K562 (cell line): ENCODE measurements around the gene CTNNBL1. TPM values are rescaled to one million over a fixed set of nuclear protein-coding genes. Genes with fewer than 3 reads are reported as not detected.

Source experiments
- ARID1B ChIP-seq: fragments of 450-650 bp; IDR thresholded peaks from 2 replicates; pipeline ENCODE4 v1.6.1; 2016; ENCODE audit warnings: antibody characterized with exemption, mild to moderate bottlenecking, inconsistent platforms
- CBX2 ChIP-seq: fragments of 200-600 bp; sonication (generic); IDR thresholded peaks from one replicate; pipeline ENCODE4 v1.6.1; 2012; ENCODE audit warnings: mild to moderate bottlenecking, low read length, inconsistent platforms; ENCODE audit not compliant: insufficient read depth, poor library complexity, severe bottlenecking
- ETS2 ChIP-seq: IDR thresholded peaks from 2 replicates; pipeline ENCODE4 v1.6.1; 2016; ENCODE audit warnings: borderline replicate concordance, missing genetic modification characterization, mild to moderate bottlenecking, moderate library complexity, missing compliant biosample characterization; ENCODE audit not compliant: poor library complexity, severe bottlenecking
- HDAC6 ChIP-seq: IDR thresholded peaks from 2 replicates; pipeline ENCODE4 v1.6.1; 2012; ENCODE audit warnings: low read depth, mild to moderate bottlenecking, control low read depth, inconsistent platforms, low read length, moderate library complexity
- KDM2B ChIP-seq: fragments of 250-450 bp; sonication (Bioruptor Pico); IDR thresholded peaks from 2 replicates; pipeline ENCODE4 v1.8.0; 2021; ENCODE audit warnings: mild to moderate bottlenecking, moderate library complexity
- MXI1 ChIP-seq: IDR thresholded peaks from 2 replicates; pipeline ENCODE4 v1.6.1; 2011; ENCODE audit warnings: low read depth, mild to moderate bottlenecking, improper control_type of control experiment, low read length
- NFXL1 ChIP-seq: fragments of 450-650 bp; formaldehyde crosslinking; IDR thresholded peaks from 2 replicates; pipeline ENCODE4 v1.4.0; 2021; ENCODE audit warnings: mild to moderate bottlenecking
- POLR3A ChIP-seq: IDR thresholded peaks from 2 replicates; pipeline ENCODE4 v1.6.1; 2011; ENCODE audit warnings: borderline replicate concordance, mild to moderate bottlenecking, moderate library complexity; ENCODE audit not compliant: insufficient read length, insufficient read depth; ENCODE audit errors: extremely low read depth
- PRMT5 ChIP-seq: sonication (generic); formaldehyde crosslinking; IDR thresholded peaks from 2 replicates; pipeline ENCODE4 v1.5.0; 2020; ENCODE audit warnings: missing genetic modification reagents
- SAP30 ChIP-seq: fragments of 200-600 bp; sonication (generic); IDR thresholded peaks from 2 replicates; pipeline ENCODE4 v1.6.1; 2012; ENCODE audit warnings: borderline replicate concordance, low read depth, mild to moderate bottlenecking, moderate library complexity, low read length, control low read depth, inconsistent platforms; ENCODE audit not compliant: insufficient read depth, poor library complexity, severe bottlenecking
- TAF1 ChIP-seq: IDR thresholded peaks from 2 replicates; pipeline ENCODE4 v1.6.1; 2011; ENCODE audit warnings: mild to moderate bottlenecking, low read length, moderate library complexity; ENCODE audit not compliant: insufficient read depth, control insufficient read depth, severe bottlenecking; ENCODE audit errors: extremely low read depth
- ZNF253 ChIP-seq: fragments of 250-450 bp; sonication (Bioruptor Pico); conservative IDR thresholded peaks from 2 replicates; pipeline ENCODE4 v1.6.1; 2021; ENCODE audit warnings: mild to moderate bottlenecking
- ZNF408 ChIP-seq: fragments of 250-450 bp; sonication (Bioruptor Pico); IDR thresholded peaks from 2 replicates; pipeline ENCODE4 v1.4.0; 2020; ENCODE audit warnings: low read depth, mild to moderate bottlenecking, moderate library complexity
- polyA plus RNA-seq, 8 experiments: library from polyadenylated mRNA; depleted of rRNA in 4 of 8; stranded (reverse) in 5 of 8; unstranded in 3 of 8; fragments of >200 nt; fragmentation: Nextera tagmentation in 2 of 8; fragmentation: Illumina TruSeq in 1 of 8; extraction: Ambion mirVana in 2 of 8; extraction: Trizol in 1 of 8; gene quantifications; 2 replicates each; pipeline versions ENCODE4 v1.2.1 to v1.2.3, GENCODE V29; 2011 to 2014; ENCODE audit warnings: inconsistent platforms in 1 of 8, missing spikeins in 1 of 8
- total RNA-seq, 7 experiments: library from RNA; depleted of rRNA in 6 of 7; stranded (reverse); fragments of >200 nt in 6 of 7; fragmentation: Illumina TruSeq in 2 of 7; extraction: Trizol in 2 of 7; gene quantifications; 2 replicates each; pipeline versions ENCODE4 v1.2.1 to v1.2.3, GENCODE V29; 2011 to 2021; ENCODE audit warnings: low replicate concordance in 1 of 7
- TF ChIP-seq, protein P1 (sequence below), 2 experiments: fragments of 150-350 bp in 1 of 2; IDR thresholded peaks; 2 replicates each; pipeline ENCODE4 v1.6.1; 2012 to 2016; ENCODE audit warnings: low read depth in 2 of 2, low read length in 2 of 2, mild to moderate bottlenecking in 1 of 2, moderate library complexity in 1 of 2
- TF ChIP-seq, protein P2 (sequence below): fragments of 250-450 bp; sonication (Bioruptor Pico); IDR thresholded peaks from 2 replicates; pipeline ENCODE4 v1.9.0; 2021; ENCODE audit warnings: mild to moderate bottlenecking
- TF ChIP-seq, protein P3 (sequence below): fragments of 450-650 bp; IDR thresholded peaks from 2 replicates; pipeline ENCODE4 v1.6.1; 2018; ENCODE audit not compliant: partially characterized antibody
- TF ChIP-seq, protein P4 (sequence below): fragments of 450-650 bp; formaldehyde crosslinking; conservative IDR thresholded peaks from 2 replicates; pipeline ENCODE4 v1.4.0; 2022; ENCODE audit warnings: mild to moderate bottlenecking, missing genetic modification characterization

The CTNNBL1 gene
- total and polyA plus RNA-seq, 9 of the 15 experiments (the other 6 are each of a cell fraction or from before 2014, with no cell fraction given), result 32.4 to 85.6 (median 43.6) TPM

DNA sequence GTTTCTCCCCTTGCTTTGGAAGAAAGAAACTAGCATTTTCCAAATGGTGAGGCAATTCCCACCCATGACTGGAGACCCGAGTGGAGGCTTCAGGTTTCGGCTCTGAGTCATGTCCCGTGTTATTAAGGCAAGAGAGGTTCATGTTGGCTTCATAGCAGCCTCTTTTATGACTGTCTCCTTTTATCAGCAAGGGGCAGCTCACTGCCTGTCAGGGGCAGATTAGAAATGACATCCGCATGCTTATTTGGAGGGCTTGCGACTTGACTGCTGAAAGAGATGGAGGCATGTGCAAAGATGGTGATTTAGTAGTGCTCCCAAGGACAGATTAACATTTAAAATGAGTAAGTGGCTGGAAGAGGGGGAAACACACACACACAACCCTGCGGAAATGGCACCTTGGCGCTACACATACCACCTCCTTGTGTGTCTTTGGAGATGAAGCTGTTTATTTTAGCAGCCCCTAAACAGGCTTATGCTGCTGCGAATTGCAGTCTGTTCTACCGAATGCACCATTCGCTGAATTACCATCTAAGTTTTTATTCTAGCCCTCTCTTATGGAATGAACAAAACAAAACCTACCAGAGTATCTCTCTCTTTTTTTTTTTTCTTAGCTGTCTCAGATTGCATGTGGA is 157.0 kb downstream of the CTNNBL1 start (continued):
- TF ChIP-seq MXI1 (peak; percentile 82; the same call in 1 of the 2 replicates), ETS2 (tag) (no peak), HDAC6 (no peak), KDM2B (CRISPR knock-in tag) (no peak), PRMT5 (CRISPR knock-in tag) (no peak), ZNF408 (no peak), ARID1B (peak; percentile 100), POLR3A (no peak), TAF1 (peak; percentile 61), ZNF253 (CRISPR knock-in tag) (no peak), SAP30 (peak; percentile 33), CBX2 (no peak), NFXL1 (no peak)
- TF ChIP-seq, protein P1, sequence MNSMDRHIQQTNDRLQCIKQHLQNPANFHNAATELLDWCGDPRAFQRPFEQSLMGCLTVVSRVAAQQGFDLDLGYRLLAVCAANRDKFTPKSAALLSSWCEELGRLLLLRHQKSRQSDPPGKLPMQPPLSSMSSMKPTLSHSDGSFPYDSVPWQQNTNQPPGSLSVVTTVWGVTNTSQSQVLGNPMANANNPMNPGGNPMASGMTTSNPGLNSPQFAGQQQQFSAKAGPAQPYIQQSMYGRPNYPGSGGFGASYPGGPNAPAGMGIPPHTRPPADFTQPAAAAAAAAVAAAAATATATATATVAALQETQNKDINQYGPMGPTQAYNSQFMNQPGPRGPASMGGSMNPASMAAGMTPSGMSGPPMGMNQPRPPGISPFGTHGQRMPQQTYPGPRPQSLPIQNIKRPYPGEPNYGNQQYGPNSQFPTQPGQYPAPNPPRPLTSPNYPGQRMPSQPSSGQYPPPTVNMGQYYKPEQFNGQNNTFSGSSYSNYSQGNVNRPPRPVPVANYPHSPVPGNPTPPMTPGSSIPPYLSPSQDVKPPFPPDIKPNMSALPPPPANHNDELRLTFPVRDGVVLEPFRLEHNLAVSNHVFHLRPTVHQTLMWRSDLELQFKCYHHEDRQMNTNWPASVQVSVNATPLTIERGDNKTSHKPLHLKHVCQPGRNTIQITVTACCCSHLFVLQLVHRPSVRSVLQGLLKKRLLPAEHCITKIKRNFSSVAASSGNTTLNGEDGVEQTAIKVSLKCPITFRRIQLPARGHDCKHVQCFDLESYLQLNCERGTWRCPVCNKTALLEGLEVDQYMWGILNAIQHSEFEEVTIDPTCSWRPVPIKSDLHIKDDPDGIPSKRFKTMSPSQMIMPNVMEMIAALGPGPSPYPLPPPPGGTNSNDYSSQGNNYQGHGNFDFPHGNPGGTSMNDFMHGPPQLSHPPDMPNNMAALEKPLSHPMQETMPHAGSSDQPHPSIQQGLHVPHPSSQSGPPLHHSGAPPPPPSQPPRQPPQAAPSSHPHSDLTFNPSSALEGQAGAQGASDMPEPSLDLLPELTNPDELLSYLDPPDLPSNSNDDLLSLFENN (IDR thresholded peaks at IDR 0.05; ENCODE audit: low read depth in 2 of 2, low read length in 2 of 2), result peak in 1 of 2 experiments; percentile 97; a peak in 2 of 4 replicates
- TF ChIP-seq, protein P2, sequence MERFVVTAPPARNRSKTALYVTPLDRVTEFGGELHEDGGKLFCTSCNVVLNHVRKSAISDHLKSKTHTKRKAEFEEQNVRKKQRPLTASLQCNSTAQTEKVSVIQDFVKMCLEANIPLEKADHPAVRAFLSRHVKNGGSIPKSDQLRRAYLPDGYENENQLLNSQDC, result no peak
- TF ChIP-seq, protein P3, sequence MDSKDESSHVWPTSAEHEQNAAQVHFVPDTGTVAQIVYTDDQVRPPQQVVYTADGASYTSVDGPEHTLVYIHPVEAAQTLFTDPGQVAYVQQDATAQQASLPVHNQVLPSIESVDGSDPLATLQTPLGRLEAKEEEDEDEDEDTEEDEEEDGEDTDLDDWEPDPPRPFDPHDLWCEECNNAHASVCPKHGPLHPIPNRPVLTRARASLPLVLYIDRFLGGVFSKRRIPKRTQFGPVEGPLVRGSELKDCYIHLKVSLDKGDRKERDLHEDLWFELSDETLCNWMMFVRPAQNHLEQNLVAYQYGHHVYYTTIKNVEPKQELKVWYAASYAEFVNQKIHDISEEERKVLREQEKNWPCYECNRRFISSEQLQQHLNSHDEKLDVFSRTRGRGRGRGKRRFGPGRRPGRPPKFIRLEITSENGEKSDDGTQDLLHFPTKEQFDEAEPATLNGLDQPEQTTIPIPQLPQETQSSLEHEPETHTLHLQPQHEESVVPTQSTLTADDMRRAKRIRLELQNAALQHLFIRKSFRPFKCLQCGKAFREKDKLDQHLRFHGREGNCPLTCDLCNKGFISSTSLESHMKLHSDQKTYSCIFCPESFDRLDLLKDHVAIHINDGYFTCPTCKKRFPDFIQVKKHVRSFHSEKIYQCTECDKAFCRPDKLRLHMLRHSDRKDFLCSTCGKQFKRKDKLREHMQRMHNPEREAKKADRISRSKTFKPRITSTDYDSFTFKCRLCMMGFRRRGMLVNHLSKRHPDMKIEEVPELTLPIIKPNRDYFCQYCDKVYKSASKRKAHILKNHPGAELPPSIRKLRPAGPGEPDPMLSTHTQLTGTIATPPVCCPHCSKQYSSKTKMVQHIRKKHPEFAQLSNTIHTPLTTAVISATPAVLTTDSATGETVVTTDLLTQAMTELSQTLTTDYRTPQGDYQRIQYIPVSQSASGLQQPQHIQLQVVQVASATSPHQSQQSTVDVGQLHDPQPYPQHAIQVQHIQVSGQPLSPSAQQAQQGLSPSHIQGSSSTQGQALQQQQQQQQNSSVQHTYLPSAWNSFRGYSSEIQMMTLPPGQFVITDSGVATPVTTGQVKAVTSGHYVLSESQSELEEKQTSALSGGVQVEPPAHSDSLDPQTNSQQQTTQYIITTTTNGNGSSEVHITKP, result peak; percentile 62
- TF ChIP-seq, protein P4, sequence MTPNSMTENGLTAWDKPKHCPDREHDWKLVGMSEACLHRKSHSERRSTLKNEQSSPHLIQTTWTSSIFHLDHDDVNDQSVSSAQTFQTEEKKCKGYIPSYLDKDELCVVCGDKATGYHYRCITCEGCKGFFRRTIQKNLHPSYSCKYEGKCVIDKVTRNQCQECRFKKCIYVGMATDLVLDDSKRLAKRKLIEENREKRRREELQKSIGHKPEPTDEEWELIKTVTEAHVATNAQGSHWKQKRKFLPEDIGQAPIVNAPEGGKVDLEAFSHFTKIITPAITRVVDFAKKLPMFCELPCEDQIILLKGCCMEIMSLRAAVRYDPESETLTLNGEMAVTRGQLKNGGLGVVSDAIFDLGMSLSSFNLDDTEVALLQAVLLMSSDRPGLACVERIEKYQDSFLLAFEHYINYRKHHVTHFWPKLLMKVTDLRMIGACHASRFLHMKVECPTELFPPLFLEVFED (CRISPR knock-in tag), result 0 out of 2 replicates have a peak, but pooled peaks have one; percentile 45
